Measurements from ENCODE around the gene AUNIP.

- TF ChIP-seq CTCF (IDR thresholded peaks at IDR 0.05), result no peak
- TF ChIP-seq POLR2A (IDR thresholded peaks at IDR 0.05), result no peak
Measured at GRCh38 chr1:25871704-25872494, 12.6 kb upstream of the AUNIP start.

Data from heart left ventricle (tissue), 13 donors.